ENCODE measurements around the gene HMGA1. TPM values are rescaled to one million over a fixed set of nuclear protein-coding genes. Genes with fewer than 3 reads are reported as not detected.

Gene HMGA1, protein sequence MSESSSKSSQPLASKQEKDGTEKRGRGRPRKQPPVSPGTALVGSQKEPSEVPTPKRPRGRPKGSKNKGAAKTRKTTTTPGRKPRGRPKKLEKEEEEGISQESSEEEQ
- 17.4 TPM for total RNA-seq

- DNase-seq (ENCODE audit: low spot score) (peak; percentile 89), ATAC-seq (peak; percentile 88)
These were observed at the start of gene HMGA1 for GRCh38 chr6:34236443-34237315. Gene HMGA1 (plus strand): TSS chr6:34236873. CDS start chr6:34240781, 3,908 bp downstream.

GRCh38 chr6:34189806-34190503 is 46.7 kb upstream of the HMGA1 start:
- no peak for ATAC-seq
- DNase-seq (ENCODE audit: low spot score), result no peak

DNA sequence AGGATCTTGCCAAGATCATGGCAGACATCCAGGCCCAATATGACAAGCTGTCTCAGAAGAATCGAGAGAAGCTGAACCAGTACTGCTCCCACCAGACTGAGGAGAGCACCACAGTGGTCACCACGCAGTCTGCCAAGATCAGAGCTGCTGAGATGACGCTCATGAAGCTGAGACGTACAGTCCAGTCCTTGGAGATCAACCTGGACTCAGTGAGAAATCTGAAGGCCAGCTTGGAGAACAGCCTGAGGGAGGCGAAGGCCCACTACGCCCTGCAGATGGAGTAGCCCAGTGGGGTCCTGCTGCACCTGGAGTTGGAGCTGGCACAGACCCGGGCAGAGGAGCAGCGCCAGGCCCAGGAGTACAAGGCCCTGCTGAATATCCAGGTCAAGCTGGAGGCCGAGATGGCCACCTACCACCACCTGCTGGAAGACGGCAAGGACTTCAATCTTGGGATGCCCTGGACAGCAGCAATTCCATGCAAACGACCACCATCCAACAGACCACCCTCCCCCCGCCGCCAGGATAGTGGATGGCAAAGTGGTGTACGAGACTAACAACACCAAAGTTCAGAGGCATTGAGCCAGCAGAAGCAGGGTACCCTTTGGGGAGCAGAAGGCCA is 46.1 kb upstream of the HMGA1 start:
- DNase-seq (ENCODE audit: low spot score), result no peak
- no peak for ATAC-seq

- ATAC-seq (no peak), DNase-seq (ENCODE audit: low spot score) (no peak)
These were observed 41.9 kb upstream of the HMGA1 start for GRCh38 chr6:34194772-34195171.

DNA sequence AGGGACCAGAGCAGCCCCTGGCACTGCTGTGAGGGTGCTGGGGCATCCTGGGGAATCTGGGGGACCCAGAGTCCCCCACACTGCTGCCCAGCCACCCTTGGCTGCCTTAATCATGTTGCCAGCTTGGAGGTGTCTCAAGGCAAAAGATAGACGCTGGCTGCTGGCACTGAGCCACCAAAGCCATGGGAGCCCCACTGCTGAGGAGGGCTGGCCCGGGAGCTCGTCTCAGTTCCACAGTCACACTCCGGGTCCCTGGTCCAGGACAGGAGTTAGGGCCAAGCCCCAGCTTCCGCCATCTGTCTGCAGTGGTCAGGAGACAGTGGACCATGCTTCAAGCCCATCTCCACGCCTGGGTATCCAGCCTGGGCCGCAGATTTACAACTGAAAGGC is 41.0 kb upstream of the HMGA1 start:
- ATAC-seq (no peak), DNase-seq (ENCODE audit: low spot score) (peak; percentile 51)

GRCh38 chr6:34196116-34196832 is 40.4 kb upstream of the HMGA1 start:
- ATAC-seq (peak; percentile 99), DNase-seq (ENCODE audit: low spot score) (peak; percentile 85)

- DNase-seq (ENCODE audit: low spot score) (no peak), ATAC-seq (no peak)
These were observed 39.9 kb upstream of the HMGA1 start for GRCh38 chr6:34196833-34197195.

- ATAC-seq, result no peak
- DNase-seq (ENCODE audit: low spot score), result no peak
These were observed 36.2 kb upstream of the HMGA1 start for GRCh38 chr6:34200340-34200971.

DNA sequence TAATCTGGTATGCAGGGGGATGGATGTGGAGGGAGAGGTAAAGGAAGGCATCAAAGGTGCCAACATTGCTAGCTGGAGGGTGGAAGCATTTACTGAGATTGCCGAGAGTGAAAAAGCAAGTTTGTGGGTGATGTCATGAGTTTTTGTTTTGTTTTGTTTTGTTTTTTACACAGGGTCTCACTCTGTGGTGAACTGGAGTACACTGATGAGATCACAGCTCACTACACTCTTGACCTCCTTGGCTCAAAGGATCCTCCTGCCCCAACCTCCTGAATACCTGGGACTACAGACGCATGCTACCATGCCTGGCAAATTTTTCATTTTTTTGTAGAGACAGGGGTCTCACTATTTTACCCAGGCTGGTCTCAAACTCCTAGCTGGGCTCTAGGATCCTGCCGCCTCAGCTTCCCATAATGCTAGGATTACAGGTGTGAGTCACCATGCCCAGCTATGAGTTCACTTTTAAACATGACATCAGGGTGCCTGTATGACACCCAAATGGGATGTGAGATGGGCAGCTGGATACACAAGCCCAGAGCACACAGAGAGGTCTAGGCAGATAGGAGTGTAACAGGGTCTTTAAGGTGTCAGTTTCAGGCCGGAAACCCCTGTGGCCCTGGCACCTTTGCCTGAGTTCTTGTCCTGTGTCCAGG is 35.1 kb upstream of the HMGA1 start:
- DNase-seq (ENCODE audit: low spot score) (no peak), ATAC-seq (no peak)

- DNase-seq (ENCODE audit: low spot score), result no peak
These were observed 34.1 kb upstream of the HMGA1 start for GRCh38 chr6:34202329-34203201.

DNA sequence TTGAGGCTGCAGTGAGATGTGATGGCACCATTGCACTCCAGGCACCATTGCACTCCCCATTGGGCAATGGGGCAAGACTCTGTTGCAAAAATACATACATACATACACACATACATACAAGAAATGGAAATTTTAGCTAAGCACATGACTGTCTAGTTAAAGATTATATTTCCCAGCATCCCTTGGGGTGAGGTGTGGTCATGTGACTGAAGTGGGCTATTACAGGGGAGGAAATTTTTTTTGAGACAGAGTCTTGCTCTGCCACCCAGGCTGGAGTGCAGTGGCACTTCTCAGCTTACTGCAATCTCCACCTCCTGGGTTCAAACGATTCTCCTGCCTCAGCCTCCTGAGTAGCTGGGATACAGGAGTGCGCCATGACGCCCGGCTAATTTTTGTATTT is 32.0 kb upstream of the HMGA1 start:
- DNase-seq (ENCODE audit: low spot score) (no peak), ATAC-seq (no peak)

More at GRCh38 chr6:34202329-34203201, 34.1 kb upstream of the HMGA1 start:
- no peak for ATAC-seq

DNA sequence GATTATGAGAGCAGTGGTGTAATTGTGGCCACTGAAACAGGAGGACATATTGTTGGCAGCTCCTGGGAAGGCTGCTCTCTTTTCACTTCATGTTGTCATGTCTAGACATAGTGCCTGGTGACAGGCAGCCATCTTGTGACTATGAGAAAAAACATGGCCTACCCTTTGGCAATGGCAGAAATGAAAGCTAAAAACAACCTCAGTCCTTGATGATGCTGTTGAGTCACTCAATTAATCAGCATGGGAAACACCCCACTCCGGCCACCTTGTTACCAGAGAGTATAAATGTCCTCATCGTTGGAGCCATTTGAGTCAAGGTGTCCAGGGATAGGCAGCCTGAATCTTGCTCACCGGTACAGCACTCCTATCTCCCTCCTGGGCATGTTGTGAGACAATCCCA is 31.2 kb upstream of the HMGA1 start:
- no peak for ATAC-seq

DNA sequence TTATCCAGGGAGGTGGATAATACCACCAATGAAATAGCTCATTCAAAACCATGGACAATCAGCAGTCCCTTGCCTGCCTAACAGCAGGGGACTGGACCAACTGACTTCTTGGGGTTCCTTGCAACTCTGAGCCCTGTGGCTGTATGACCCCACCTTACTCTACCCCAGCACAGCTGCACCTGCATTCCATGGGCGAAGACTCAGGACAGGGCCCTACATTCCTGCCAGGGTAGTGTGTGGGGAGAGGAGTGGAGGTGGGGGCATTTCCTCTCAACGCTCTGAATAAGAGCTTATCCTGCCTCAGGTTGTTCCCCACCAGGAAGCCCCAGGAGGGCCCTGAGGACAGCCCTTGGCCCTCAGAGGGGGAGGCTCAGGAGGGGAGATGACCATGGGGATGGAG is 30.8 kb upstream of the HMGA1 start:
- DNase-seq (ENCODE audit: low spot score) (no peak), ATAC-seq (no peak)

More for the DNA sequence above, 31.2 kb upstream of the HMGA1 start:
- DNase-seq (ENCODE audit: low spot score), result no peak

DNA sequence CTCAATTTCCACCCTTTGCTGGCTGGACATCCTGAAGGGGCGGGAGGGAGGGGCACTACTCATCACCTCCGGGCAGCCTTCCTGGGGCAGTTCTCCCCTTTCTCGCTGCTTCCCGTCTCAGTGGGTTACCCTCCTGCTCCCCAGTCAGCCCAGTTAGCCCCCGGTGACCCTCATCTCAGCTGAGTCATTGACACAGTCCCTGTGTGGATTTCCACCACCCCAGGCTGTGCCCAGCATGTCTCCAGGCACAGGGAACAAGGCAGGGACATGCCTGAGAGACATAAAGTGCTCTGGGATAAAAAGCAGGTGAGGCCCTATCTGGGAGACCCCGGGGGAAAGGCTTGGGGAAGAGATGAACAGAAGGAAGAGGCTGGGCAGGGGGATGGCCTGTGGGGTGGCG is 29.9 kb upstream of the HMGA1 start:
- no peak for DNase-seq (ENCODE audit: low spot score)
- ATAC-seq, result no peak

DNA sequence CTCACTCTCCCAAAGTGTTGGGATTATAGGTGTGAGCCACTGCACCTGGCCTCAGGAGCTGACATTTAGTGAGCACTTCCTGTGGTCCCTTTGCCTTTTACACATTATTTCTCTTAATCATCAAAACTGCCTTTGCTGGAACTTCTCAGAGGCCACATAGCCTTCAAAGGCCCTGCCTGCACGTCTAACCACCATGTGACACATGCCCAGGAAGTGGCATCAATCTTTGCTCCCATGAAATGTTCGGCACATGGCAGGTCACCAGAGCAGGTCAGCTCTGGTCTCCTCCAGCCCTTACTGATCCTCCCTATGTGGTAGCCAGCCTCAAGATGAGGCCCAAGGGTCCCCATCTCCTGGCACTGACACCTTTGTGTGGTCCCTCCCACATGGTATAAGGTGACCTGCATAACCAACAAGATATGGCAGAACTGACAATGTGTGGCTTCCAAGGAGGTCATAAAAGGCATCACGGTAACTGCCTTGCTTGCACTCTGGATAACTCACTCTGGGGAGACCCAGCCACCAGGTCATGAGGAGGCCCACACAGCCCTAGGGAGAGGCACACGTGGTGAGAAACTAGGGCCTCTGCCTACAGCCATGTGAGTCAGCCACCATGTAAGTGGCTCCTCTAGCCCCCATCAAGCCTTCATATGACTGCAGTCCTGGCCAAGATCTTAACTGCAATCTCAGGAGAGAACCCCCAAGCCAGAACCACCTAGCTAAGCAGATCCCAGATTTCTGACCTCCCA is 28.8 kb upstream of the HMGA1 start:
- no peak for ATAC-seq
- DNase-seq (ENCODE audit: low spot score), result no peak

DNA sequence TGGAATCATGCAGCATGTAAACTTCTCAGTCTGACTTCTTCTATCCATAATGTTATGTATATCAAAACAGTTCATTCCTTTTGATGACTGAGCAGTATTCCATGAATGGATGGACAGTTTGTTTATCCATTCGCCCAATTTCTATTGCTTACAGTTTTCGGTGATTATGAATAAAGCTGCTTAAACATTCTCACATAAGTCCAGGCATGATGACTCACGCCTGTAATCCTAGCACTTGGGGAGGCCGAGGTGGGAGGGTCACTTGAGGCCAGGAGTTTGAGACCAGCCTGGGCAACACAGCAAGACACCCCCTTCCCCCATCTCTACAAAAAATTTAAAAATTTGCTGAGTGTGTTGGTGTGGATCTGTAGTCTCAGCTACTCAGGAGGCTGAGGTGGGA is 22.9 kb upstream of the HMGA1 start:
- ATAC-seq, result no peak
- DNase-seq (ENCODE audit: low spot score), result no peak

GRCh38 chr6:34218691-34219090 is 18.0 kb upstream of the HMGA1 start:
- DNase-seq (ENCODE audit: low spot score), result no peak
- no peak for ATAC-seq

DNA sequence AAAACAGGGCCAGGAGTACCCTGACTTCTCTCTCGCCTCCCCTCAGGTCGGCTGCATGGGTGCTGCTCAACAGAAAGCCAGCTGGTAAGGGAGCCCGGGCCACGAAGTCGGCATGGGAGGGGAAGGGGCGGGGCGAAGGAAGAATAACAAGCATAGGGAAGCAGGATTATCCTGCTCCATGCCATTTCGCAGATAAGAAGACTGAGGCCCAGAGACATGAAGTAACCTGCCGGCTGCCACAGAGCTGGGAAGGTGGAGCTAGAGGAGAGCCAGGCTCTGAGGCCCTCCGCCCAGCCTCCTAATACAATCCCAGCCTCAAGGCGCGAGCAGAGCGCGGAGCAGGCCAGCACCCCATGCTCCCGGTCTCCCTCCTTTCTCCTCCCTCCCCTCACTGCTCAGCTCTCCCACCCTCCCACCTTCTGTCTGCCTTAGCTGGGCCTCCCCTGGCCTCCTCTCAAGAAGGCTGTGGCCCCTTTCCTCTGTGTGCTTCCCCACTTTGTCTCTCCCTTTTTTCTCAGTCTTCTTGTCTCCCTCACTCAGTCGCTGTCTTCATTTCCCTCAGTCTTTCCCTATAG is 13.2 kb upstream of the HMGA1 start:
- DNase-seq (ENCODE audit: low spot score), result no peak

More for the DNA sequence above, 13.2 kb upstream of the HMGA1 start:
- peak; percentile 7 for ATAC-seq

All from left lobe of liver (tissue), 2 donors.